Activated CD8-positive, alpha-beta T cell treated with anti-CD3 and anti-CD28 coated beads for 36 hours (primary cell): ENCODE measurements around the gene ZNF582. TPM values are rescaled to one million over a fixed set of nuclear protein-coding genes. Genes with fewer than 3 reads are reported as not detected.
A peak's percentile ranks its signal among the peaks of the same experiment; 100 is the strongest.
"Not testable (repeated sequence)": the region's sequence is repeated elsewhere in the genome, so short reads cannot be mapped to it uniquely, and the experiment has no call there.

Source experiments
- ATAC-seq: fragments of 200-7000 bp; cut with Tn5 transposase; one replicate; pipeline ENCODE4 v1.10.0; 2021; ENCODE audit warnings: mild to moderate bottlenecking, moderate library complexity
- CTCF ChIA-PET: fragments of 350-600 bp; sonication (Branson Sonifier 250); formaldehyde crosslinking; loops from one replicate; lab custom pipeline; 2021; ENCODE audit warnings: antibody characterized with exemption; lab: Charles Lee
- POLR2A ChIA-PET: fragments of 350-600 bp; sonication (Branson Sonifier 250); formaldehyde crosslinking; loops from one replicate; lab custom pipeline; 2021; ENCODE audit warnings: antibody characterized with exemption; lab: Charles Lee
- DNase-seq: peaks from one replicate; pipeline ENCODE4 v3.0.0-alpha.2; 2020
- H3K27ac Mint-ChIP-seq: one replicate; pipeline ENCODE4 v1.8.0; 2021; ENCODE audit warnings: mild to moderate bottlenecking, mixed read lengths
- H3K27me3 Mint-ChIP-seq: one replicate; pipeline ENCODE4 v1.8.0; 2021; ENCODE audit warnings: mixed read lengths
- H3K36me3 Mint-ChIP-seq: one replicate; pipeline ENCODE4 v1.8.0; 2021; ENCODE audit warnings: low read depth, mixed read lengths
- H3K4me1 Mint-ChIP-seq: one replicate; pipeline ENCODE4 v1.8.0; 2021; ENCODE audit warnings: low read depth, mixed read lengths
- H3K4me3 Mint-ChIP-seq: one replicate; pipeline ENCODE4 v1.8.0; 2021; ENCODE audit warnings: mild to moderate bottlenecking, moderate library complexity, mixed read lengths
- H3K9me3 Mint-ChIP-seq: one replicate; pipeline ENCODE4 v1.8.0; 2021; ENCODE audit warnings: mixed read lengths
- intact Hi-C: fragments of 100-400 bp; cut with micrococcal nuclease; formaldehyde crosslinking; loops from one replicate; pipeline ENCODE4 v1.10.0; 2022
- total RNA-seq, 2 experiments: library from RNA; stranded (reverse); gene quantifications; one replicate each; pipeline ENCODE4 v1.2.3, GENCODE V29; 2021
- TF ChIP-seq, protein P1 (sequence below): fragments of 200-600 bp; IDR thresholded peaks from one replicate; pipeline ENCODE4 v1.8.0; 2022; ENCODE audit warnings: antibody characterized with exemption, mild to moderate bottlenecking

The ZNF582 gene
- total RNA-seq, 2 experiments from 2014 or later, result 2.0 to 2.4 TPM

DNA sequence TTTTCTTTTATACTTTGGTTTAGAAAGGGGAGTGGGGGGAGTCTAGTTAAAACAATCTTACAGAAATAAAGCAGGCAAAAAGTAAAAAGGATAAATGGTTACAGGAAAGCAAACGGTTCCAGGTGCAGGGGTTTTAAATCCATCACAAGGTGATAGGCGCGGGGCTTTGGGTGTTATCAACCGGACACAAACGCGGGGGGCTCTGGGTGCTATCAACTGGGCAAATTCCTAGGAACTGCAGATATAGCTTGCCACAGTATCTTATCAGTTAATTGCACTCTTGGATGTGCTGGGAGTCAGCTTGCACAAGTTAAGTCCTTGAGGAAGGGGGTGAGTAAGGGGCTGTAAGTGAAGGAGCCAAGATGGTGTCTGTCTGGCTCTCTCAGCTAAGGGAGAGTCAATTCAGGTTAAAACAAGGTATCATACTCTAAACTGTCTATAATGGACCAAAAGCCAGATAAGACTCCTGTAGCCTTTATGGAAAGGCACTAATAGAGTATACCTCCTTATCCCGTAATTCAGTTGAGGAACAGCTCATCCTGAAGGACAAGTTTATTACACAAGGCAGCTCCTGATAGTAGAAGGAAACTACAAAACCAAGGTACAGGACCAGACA is 46.1 kb downstream of the ZNF582 start:
- TF ChIP-seq, protein P1, sequence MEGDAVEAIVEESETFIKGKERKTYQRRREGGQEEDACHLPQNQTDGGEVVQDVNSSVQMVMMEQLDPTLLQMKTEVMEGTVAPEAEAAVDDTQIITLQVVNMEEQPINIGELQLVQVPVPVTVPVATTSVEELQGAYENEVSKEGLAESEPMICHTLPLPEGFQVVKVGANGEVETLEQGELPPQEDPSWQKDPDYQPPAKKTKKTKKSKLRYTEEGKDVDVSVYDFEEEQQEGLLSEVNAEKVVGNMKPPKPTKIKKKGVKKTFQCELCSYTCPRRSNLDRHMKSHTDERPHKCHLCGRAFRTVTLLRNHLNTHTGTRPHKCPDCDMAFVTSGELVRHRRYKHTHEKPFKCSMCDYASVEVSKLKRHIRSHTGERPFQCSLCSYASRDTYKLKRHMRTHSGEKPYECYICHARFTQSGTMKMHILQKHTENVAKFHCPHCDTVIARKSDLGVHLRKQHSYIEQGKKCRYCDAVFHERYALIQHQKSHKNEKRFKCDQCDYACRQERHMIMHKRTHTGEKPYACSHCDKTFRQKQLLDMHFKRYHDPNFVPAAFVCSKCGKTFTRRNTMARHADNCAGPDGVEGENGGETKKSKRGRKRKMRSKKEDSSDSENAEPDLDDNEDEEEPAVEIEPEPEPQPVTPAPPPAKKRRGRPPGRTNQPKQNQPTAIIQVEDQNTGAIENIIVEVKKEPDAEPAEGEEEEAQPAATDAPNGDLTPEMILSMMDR, result no peak
- Mint-ChIP-seq H3K4me3 (no peak overlapping the region), H3K27me3 (peaks cover 6% of the 10 kb centered on the region), H3K27ac (no peak overlapping the region), H3K9me3 (peaks cover 6% of the 10 kb centered on the region), H3K4me1 (no peaks in the 10 kb centered on the region), H3K36me3 (no peaks in the 10 kb centered on the region)
- DNase-seq (no peak), ATAC-seq (no peak)
- CTCF ChIA-PET, result interaction anchor here (0.8 to 3.0 kb wide), 14 partner anchors 10 to 752 kb away, joined by 3 to 42 read pairs (median 8); partner anchors contain the start of gene ZNF583
- POLR2A ChIA-PET, result no interaction called here
- intact Hi-C loops, result no loop called here

DNA sequence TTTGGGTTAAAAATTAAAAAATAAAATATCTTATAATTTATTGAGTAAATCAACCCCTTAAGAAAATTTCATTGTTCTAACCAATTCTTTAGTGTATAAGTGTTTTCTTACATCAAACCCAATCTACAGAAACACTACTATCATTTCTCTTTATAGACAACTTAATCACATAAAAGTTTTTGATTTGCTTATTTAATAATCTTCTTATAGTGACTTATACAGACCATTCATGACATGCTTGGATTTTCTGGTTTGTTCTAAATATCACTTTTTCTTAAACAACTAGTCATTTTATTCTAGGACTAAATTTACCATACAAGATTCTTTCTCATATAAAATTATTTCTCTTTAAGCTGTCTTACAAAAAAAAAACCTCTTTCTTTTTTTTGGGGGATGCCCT is 51.4 kb downstream of the ZNF582 start:
- TF ChIP-seq, protein P1, result no peak
- Mint-ChIP-seq H3K4me3 (no peak overlapping the region), H3K9me3 (peaks cover 9% of the 10 kb centered on the region), H3K27ac (no peak overlapping the region), H3K4me1 (no peaks in the 10 kb centered on the region), H3K36me3 (peaks cover 2% of the 10 kb centered on the region), H3K27me3 (peaks cover 6% of the 10 kb centered on the region)
- CTCF ChIA-PET, result no interaction called here
- intact Hi-C loops, result no loop called here
- DNase-seq (no peak), ATAC-seq (no peak)
- POLR2A ChIA-PET, result interaction anchor here (1.0 kb wide), 1 partner anchor 10 kb away, joined by 3 read pairs; no protein-coding TSS in a partner anchor

DNA sequence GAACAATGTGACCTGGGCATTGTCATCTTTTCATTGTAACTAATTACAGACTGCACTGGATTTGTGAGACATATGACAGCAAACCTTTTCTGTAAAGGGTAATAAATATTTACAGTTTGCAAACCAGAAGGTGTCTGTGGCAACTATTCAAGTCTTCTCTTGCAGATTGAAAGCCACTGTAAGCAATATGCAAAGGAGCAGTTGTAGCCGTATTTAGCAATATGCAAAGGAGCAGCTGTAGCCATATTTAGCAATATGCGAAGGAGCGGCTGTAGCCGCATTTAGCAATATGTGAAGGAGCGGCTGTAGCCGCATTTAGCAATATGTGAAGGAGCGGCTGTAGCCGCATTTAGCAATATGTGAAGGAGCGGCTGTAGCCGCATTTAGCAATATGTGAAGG is 54.3 kb downstream of the ZNF582 start:
- DNase-seq, H3K27ac Mint-ChIP-seq, ATAC-seq, H3K36me3 Mint-ChIP-seq, H3K4me1 Mint-ChIP-seq, H3K27me3 Mint-ChIP-seq, H3K4me3 Mint-ChIP-seq, CTCF ChIA-PET, POLR2A ChIA-PET: not testable (repeated sequence)
- intact Hi-C loops, result loop anchor here (10.0 kb wide), 1 partner anchor 274 kb away; no protein-coding TSS in a partner anchor
- peaks cover 11% of the 10 kb centered on the region for H3K9me3 Mint-ChIP-seq

DNA sequence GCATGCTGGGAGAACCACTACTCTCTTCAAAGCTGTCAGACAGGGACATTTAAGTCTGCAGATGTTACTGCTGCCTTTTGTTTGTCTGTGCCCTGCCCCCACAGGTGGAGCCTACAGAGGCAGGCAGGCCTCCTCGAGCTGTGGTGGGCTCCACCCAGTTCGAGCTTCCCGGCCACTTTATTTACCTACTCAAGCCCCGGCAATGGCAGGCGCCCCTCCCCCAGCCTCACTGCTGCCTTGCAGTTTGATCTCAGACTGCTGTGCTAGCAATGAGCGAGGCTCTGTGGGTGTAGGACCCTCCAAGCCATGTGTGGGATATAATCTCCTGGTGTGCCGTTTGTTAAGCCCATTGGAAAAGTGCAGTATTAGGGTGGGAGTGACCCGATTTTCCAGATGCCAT is 56.3 kb downstream of the ZNF582 start:
- H3K4me3 Mint-ChIP-seq, H3K27me3 Mint-ChIP-seq, H3K27ac Mint-ChIP-seq, ATAC-seq, H3K9me3 Mint-ChIP-seq, POLR2A ChIA-PET, H3K4me1 Mint-ChIP-seq, DNase-seq, H3K36me3 Mint-ChIP-seq: not testable (repeated sequence)
- CTCF ChIA-PET, result interaction anchor here (1.4 kb wide), 1 partner anchor 11 kb away, joined by 4 read pairs; no protein-coding TSS in a partner anchor
- intact Hi-C loops, result loop anchor here (10.0 kb wide), 1 partner anchor 272 kb away; no protein-coding TSS in a partner anchor

DNA sequence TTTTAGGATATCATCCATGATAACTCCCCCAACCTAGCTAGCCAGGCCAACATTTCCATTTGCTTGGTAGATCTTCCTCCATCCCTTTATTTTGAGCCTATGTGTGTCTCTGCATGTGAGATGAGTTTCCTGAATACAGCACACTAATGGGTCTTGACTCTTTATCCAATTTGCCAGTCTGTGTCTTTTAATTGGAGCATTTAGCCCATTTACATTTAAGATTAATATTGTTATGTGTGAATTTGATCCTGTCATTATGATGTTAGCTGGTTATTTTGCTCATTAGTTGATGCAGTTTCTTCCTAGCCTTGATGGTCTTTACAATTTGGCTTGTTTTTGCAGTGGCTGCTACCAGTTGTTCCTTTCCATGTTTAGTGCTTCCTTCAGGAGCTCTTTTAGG is 58.0 kb downstream of the ZNF582 start:
- DNase-seq, H3K36me3 Mint-ChIP-seq, POLR2A ChIA-PET, H3K4me3 Mint-ChIP-seq, H3K27me3 Mint-ChIP-seq, ATAC-seq, H3K4me1 Mint-ChIP-seq, H3K27ac Mint-ChIP-seq: not testable (repeated sequence)
- CTCF ChIA-PET, result interaction anchor here (1.0 to 3.1 kb wide), 3 partner anchors 80 to 269 kb away, joined by 3 to 22 read pairs (median 3); no protein-coding TSS in a partner anchor
- peaks cover 12% of the 10 kb centered on the region for H3K9me3 Mint-ChIP-seq
- intact Hi-C loops, result loop anchor here (10.0 kb wide), 1 partner anchor 271 kb away; no protein-coding TSS in a partner anchor

DNA sequence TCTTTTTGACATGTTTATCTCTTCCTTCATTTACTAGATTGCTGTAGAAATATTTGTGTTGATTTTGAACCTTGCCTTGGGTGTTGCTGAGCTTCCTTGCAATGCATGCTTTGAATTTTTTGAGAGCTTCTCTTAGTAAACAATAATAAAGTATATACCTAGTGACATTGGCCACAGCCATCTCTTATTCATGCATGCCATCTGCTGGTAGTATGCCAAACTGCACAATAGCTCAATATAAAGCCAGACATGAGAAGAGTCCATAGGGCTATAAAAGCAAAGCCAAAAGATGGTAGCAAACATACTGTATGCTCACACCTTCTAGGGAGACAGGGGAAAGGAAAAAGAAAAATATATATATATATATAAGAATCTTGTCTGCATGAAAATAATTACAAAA is 59.8 kb downstream of the ZNF582 start:
- TF ChIP-seq, protein P1, result peak; percentile 60
- Mint-ChIP-seq H3K36me3 (no peaks in the 10 kb centered on the region), H3K4me1 (no peaks in the 10 kb centered on the region), H3K27me3 (no peaks in the 10 kb centered on the region), H3K27ac (no peak overlapping the region), H3K4me3 (no peak overlapping the region), H3K9me3 (peaks cover 10% of the 10 kb centered on the region)
- ChIA-PET POLR2A (interaction anchor here (0.6 to 0.8 kb wide), 2 partner anchors 15 to 81 kb away, joined by 3 read pairs; no protein-coding TSS in a partner anchor), CTCF (interaction anchor here (0.7 to 3.1 kb wide), 27 partner anchors 10 to 267 kb away, joined by 3 to 37 read pairs (median 5); partner anchors contain the start of gene ZSCAN5A)
- intact Hi-C loops, result loop anchor here (10.0 kb wide), 1 partner anchor 269 kb away; no protein-coding TSS in a partner anchor
- peak; percentile 62 for ATAC-seq
- DNase-seq, result peak; percentile 61

Other genes with a start within 250 kb of the ZNF582 start
- gene GALP, start 217.5 kb downstream of the ZNF582 start, total RNA-seq, result not detected
- gene ZSCAN5B, start 195.8 kb downstream of the ZNF582 start, total RNA-seq, result not detected
- not detected for gene ZSCAN5C, start 191.3 kb downstream of the ZNF582 start, total RNA-seq
- gene EDDM13, start 120.8 kb downstream of the ZNF582 start, total RNA-seq, result 1 to 10 TPM in 1 of 2 experiments, not detected in 1; 1.3 TPM
- gene ZSCAN5A, start 78.7 kb downstream of the ZNF582 start, total RNA-seq, result 1 to 10 TPM; 7.7 to 9.0 TPM
- gene ZNF583, start 10.8 kb upstream of the ZNF582 start, total RNA-seq, result 1 to 10 TPM; 1.6 to 1.9 TPM
- gene ZNF667, start 83.8 kb upstream of the ZNF582 start, total RNA-seq, result 1 to 10 TPM; 6.2 to 6.4 TPM
- 1 to 10 TPM in 1 of 2 experiments, under 1 TPM in 1; 0.27 to 1.3 TPM for gene ZNF471, start 114.3 kb upstream of the ZNF582 start, total RNA-seq
- gene ZFP28, start 145.4 kb upstream of the ZNF582 start, total RNA-seq, result 1 to 10 TPM; 3.6 to 4.4 TPM
- 1 to 10 TPM; 6.7 to 7.2 TPM for gene ZNF470, start 173.9 kb upstream of the ZNF582 start, total RNA-seq
- gene ZNF71, start 201.8 kb upstream of the ZNF582 start, total RNA-seq, result 1 to 10 TPM; 4.4 to 5.3 TPM
- not detected for gene SMIM17, start 249.6 kb upstream of the ZNF582 start, total RNA-seq